Lower leg skin (tissue), 4 donors: ENCODE data around the gene C1QTNF5. TPM values are rescaled to one million over a fixed set of nuclear protein-coding genes. Genes with fewer than 3 reads are reported as not detected.

Experiments
- DNase-seq, 2 donors: peaks; one replicate each; pipeline ENCODE4 v3.0.0-alpha.2; 2019; ENCODE audit warnings: low spot score in 2 of 2
- H3K4me3 ChIP-seq: fragments of 200-600 bp; sonication (generic); 2 replicates; pipeline ENCODE4 v1.5.1; 2017; ENCODE audit warnings: mild to moderate bottlenecking, low read depth; ENCODE audit not compliant: poor library complexity, severe bottlenecking
- CTCF ChIP-seq, 3 donors: fragments of 450-650 bp; IDR thresholded peaks; one replicate each; pipeline ENCODE4 v1.5.1; 2016; ENCODE audit warnings: antibody characterized with exemption in 3 of 3, mild to moderate bottlenecking in 3 of 3, moderate library complexity in 2 of 3
- POLR2A ChIP-seq, 2 donors: fragments of 450-650 bp; IDR thresholded peaks; one replicate each; pipeline ENCODE4 v1.6.1; 2016 to 2017; ENCODE audit warnings: antibody characterized with exemption in 2 of 2, mild to moderate bottlenecking in 1 of 2, moderate library complexity in 1 of 2
- WGBS, 2 donors: methylation state at CpG; one replicate each; pipeline ENCODE4 v1.1.5; 2018; 5-methylcytosine and 5-hydroxymethylcytosine counted together
- intact Hi-C: fragments of 100-400 bp; cut with DNase I; formaldehyde crosslinking; loops from one replicate; pipeline ENCODE4 v1.15.0; 2023; ENCODE audit warnings: low total_unique reads
- total RNA-seq, 4 donors: library from RNA; depleted of rRNA; stranded (reverse); fragments of >200 nt; gene quantifications; one replicate each; pipeline ENCODE4 v1.1.0, GENCODE V29; 2016

Gene C1QTNF5
- total RNA-seq, 4 donors from 2014 or later: 4.2 to 14.3 (median 8.6) TPM

DNA sequence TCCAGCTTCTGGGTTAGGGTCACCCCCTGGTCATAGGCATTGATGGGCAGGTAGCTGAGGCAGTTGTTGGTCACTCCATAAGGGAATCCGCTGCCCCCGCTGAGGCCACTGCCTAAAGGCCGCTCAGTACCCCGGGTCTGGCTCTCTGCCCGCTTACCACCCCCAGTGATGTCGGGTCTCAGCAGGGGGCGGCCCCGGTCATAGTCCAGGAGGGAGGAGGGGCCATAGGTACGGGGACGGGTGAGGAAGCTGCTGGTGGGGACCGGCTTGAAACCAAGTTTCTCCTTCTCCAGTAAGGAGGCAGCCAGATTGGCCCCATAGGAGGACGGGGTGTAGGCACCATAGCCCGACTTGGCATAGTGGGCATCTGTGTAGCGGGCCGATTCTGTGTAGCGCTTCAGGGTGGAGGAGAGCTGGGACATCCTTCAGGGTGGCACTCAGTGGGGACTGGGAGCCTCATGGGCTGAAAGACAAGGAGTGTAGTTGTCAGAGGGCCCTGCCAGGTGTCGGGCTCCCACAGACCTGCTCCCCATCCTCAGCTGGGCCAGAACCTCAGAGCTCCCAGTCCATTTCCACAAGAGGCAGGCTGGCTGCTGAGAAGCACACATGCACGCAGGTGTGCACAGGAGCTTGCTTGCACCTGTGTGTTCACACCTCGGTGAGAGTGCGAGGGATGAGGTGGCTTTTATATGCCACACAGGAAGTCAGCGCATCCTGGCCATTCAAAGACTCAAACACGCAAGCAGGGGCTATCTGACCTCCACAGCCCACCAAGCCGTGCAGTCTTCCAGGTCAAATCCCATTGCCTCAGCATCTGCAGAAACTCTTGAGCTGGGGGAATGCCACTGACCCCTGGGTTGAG lies 32.6 kb upstream of the C1QTNF5 start:
- intact Hi-C loops: no loop called here
- 84 to 86% methylated on average over 22 to 23 of the region's 23 CpGs for WGBS, 2 donors

DNA sequence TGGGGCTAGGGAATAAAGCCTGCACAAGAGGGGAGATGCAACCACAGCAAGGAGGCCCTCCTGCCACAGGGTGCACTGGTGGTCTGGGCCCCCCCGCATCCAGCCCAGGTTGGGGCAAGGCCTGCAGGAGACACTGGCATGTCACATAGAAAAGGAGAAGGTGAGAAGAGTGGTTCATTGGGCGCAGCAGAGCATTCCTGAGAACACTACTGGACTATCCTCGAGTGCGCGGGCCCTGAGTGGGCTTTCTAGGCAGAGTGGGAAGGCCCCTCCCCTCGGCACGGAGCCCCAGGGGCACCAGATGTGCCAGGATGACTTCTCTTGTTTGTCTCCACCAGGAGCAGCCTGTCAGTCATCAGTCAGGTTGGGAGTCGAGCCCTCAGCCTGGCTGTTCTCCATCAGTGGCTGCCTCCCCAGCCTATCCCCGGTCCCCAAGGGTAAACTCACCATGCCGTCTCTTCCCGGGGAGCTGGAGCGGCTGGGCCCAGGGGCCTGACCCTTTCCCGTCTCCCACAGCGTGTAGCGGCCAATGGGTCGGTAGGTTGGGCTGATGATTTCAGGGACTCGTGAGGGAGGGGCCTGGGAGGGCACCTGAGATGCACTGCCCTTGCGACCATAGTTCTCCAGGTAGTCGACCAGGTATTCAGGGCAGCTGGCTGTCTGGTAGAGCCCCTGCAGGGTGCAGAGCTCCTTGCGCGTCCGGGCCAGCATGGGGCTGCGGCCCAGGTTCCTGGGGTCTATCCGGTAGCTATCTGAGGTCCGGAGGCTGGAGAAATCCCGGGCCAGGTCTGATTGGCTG lies 31.8 kb upstream of the C1QTNF5 start:
- peak in 1 of 2 donors; percentile 74 for DNase-seq
- intact Hi-C loops: no loop called here
- TF ChIP-seq POLR2A (IDR thresholded peaks at IDR 0.05) (no peak), CTCF (IDR thresholded peaks at IDR 0.05) (no peak)
- 85 to 91% methylated on average over 23 to 26 of the region's 26 CpGs for WGBS, 2 donors
- H3K4me3 ChIP-seq: no peak overlapping the region

More for the DNA sequence above, 32.6 kb upstream of the C1QTNF5 start:
- no peak overlapping the region for H3K4me3 ChIP-seq
- TF ChIP-seq CTCF (IDR thresholded peaks at IDR 0.05) (no peak), POLR2A (IDR thresholded peaks at IDR 0.05) (no peak)
- peak in 1 of 2 donors; percentile 82 for DNase-seq

DNA sequence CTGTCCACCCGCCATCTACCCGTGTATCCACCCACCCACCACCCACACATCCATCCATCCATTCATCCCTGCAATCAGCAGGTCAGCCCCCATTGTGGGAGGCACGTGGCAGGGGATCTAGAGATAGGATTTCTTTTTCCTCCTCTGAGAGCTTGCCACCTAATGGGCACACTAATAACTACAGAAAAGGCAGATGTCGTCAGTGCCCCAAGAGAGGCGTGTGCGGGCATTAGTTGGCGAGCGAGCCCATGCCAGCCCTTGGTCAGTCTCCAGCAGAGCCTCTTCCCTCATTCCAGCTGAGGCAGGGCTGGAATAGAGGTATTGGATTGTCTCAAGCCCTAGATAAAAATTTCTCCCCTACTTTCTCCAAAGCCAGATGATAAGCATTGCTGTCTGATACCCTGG lies 31.1 kb upstream of the C1QTNF5 start:
- intact Hi-C loops: no loop called here
- TF ChIP-seq POLR2A (IDR thresholded peaks at IDR 0.05): no peak
- TF ChIP-seq CTCF (IDR thresholded peaks at IDR 0.05): no peak
- no peak overlapping the region for H3K4me3 ChIP-seq
- 30 to 52% methylated on average over 8 of the region's 8 CpGs for WGBS, 2 donors
- DNase-seq: no peak

- H3K4me3 ChIP-seq: no peak overlapping the region
- DNase-seq: no peak
- WGBS, 2 donors: 70 to 79% methylated on average over 8 of the region's 8 CpGs
- intact Hi-C loops: no loop called here
- TF ChIP-seq POLR2A (IDR thresholded peaks at IDR 0.05) (no peak), CTCF (IDR thresholded peaks at IDR 0.05) (no peak)
These were observed 30.5 kb upstream of the C1QTNF5 start for GRCh38 chr11:119371067-119371601.

- 68 to 74% methylated on average over 8 of the region's 8 CpGs for WGBS, 2 donors
- no peak for TF ChIP-seq POLR2A (IDR thresholded peaks at IDR 0.05)
- TF ChIP-seq CTCF (IDR thresholded peaks at IDR 0.05): no peak
- no peak overlapping the region for H3K4me3 ChIP-seq
- no peak for DNase-seq
- intact Hi-C loops: no loop called here
These were observed 29.9 kb upstream of the C1QTNF5 start for GRCh38 chr11:119370486-119371046.
